Upper lobe of left lung (tissue), 4 donors: ENCODE measurements around the gene EXOC6B.

ENCODE experiments used
- EP300 ChIP-seq, 4 donors: sonication (generic); formaldehyde crosslinking; IDR thresholded peaks; one replicate each; pipeline ENCODE4 v1.5.1; 2017; ENCODE audit warnings: antibody characterized with exemption in 4 of 4, control low read depth in 2 of 4
- POLR2A ChIP-seq, 4 donors: fragments of 450-650 bp; IDR thresholded peaks; one replicate each; pipeline ENCODE4 v1.5.1; 2016 to 2017; ENCODE audit warnings: antibody characterized with exemption in 4 of 4, mild to moderate bottlenecking in 2 of 4
- POLR2AphosphoS5 ChIP-seq, 2 donors: sonication (generic); formaldehyde crosslinking; IDR thresholded peaks; one replicate each; pipeline ENCODE4 v1.5.1; 2017; ENCODE audit warnings: antibody characterized with exemption in 2 of 2
- TF ChIP-seq, protein P1 (sequence below), 6 experiments: fragments of 450-650 bp in 4 of 6; fragments of 200-600 bp in 2 of 6; sonication (generic) in 2 of 6; IDR thresholded peaks; one replicate each; pipeline ENCODE4 v1.5.1; 2016 to 2019; ENCODE audit warnings: antibody characterized with exemption in 6 of 6

DNA sequence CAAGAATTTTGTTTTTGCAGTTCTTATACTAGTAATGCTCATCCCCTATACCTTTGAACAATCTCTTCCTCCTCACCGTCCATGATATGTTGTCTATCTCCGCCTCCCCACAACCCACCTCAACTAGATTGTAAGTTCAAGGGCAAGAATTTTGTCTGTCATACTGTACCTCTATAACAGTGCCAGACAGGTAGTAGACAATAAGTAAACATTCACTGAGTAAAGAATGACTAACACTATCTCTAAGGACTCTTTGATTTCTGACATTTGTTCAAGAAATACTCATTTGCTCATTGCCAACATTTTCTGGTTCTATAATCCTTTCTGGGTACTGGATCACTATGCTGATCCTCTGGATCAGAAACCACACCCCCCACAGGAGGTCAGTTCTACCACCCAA, 82.4 kb downstream of the EXOC6B start:
- TF ChIP-seq, protein P1, sequence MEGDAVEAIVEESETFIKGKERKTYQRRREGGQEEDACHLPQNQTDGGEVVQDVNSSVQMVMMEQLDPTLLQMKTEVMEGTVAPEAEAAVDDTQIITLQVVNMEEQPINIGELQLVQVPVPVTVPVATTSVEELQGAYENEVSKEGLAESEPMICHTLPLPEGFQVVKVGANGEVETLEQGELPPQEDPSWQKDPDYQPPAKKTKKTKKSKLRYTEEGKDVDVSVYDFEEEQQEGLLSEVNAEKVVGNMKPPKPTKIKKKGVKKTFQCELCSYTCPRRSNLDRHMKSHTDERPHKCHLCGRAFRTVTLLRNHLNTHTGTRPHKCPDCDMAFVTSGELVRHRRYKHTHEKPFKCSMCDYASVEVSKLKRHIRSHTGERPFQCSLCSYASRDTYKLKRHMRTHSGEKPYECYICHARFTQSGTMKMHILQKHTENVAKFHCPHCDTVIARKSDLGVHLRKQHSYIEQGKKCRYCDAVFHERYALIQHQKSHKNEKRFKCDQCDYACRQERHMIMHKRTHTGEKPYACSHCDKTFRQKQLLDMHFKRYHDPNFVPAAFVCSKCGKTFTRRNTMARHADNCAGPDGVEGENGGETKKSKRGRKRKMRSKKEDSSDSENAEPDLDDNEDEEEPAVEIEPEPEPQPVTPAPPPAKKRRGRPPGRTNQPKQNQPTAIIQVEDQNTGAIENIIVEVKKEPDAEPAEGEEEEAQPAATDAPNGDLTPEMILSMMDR (IDR thresholded peaks at IDR 0.05), result no peak
- TF ChIP-seq POLR2AphosphoS5 (IDR thresholded peaks at IDR 0.05), result no peak
- TF ChIP-seq POLR2A (IDR thresholded peaks at IDR 0.05), result no peak
- no peak for TF ChIP-seq EP300 (IDR thresholded peaks at IDR 0.05)
